RKO (cell line): ENCODE data around the gene UNKL.

Experiments used
- DNase-seq: peaks from one replicate; pipeline ENCODE4 v3.0.0-alpha.2; 2016; ENCODE audit warnings: low spot score

UNKL gene

DNA sequence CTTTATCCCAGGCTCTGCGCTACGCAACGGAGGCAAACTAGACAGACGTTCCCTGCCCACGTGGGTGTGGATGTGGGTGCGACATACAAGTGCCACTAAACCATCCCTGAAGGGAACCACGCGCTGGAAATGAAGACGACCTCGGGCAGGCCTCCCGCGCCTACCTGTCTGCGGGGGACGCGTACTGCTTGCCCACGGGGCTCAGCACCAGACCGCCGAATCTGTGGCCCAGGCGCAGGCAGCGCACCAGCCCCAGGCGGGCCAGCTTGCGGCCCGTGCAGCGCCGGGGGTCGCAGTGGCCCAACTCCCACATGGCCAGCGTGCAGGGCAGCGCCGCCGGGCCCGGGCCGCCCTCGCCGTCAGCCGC is 63.3 kb downstream of the UNKL start:
- no peak for DNase-seq

DNA sequence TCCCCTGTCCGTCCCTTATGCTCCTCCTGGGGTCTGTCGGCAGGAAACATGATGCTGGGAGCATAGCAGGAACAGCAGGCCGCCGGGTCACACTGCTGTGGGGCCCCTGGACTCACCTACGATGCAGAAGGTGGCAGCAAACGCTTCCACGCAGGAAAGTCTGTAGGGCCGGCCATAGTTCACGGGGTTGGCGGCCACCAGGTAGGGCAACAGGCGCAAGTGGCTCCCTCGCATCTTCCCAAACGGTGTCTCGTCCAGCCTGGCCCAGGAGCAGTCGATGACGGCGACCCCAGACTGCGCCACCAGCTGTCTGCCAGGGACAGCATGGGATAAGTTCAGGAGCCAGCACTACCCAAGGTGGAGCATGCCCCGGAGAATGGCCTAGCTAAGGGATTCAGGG is 63.8 kb downstream of the UNKL start:
- DNase-seq, result no peak

DNA sequence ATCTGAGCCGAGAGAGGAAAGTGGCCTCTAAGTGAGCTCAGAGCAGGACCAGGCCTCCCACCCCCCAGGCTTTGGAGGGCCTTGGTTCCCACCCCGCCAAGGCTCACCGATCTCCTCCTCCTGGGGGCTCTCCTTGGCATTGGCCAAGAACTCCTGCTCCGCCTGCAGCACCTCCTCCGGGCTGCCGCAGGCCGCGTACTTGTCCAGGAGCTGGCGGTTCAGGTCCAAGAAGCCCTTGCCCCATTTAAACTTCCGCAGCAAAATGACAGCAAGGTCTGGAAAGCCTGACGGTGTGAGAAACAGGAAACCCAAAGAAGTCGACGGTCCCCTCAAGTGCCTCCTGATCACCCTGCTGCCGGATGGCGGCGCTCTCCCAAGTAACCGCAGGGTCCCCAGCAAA is 64.6 kb downstream of the UNKL start:
- DNase-seq, result no peak

DNA sequence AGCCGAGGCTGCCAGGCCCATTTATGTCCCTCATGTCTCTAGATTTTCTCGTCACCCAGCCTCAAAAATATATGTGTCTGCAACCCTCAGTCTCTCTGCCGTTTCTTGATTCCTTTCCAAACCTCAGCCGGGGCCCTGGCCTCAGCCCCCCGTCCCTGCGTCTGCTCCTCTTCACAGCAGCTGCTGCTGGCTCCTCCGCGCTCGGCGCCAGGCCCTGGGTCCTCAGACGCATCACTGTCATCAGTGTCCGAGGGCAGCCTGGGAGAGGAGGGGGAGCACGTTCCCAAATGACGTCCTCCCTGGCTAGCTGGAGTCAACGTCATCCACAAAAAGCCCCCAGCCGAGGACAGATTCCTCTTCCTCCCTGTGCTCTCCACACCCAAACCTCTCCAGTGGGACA is 65.2 kb downstream of the UNKL start:
- DNase-seq, result no peak

DNA sequence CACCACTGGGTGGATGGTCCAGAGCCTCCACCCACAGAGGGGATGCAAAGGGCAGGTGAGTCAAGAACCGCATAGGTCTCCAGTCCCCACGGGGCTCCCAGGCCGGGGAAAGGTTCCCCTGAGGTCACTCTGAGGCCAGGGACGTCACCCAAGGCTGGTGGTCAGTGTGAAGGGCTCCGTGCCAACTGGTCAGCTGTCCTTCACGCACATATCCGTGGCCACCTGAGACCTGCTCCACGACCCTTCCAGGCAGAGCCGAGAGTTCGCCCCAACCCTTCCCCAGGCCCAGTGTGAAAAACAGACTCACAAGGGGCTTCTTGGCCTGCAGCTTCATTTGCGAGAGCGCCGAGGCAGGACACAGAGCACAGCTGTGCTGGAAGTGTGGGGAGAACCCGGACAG is 65.6 kb downstream of the UNKL start:
- DNase-seq, result no peak

DNA sequence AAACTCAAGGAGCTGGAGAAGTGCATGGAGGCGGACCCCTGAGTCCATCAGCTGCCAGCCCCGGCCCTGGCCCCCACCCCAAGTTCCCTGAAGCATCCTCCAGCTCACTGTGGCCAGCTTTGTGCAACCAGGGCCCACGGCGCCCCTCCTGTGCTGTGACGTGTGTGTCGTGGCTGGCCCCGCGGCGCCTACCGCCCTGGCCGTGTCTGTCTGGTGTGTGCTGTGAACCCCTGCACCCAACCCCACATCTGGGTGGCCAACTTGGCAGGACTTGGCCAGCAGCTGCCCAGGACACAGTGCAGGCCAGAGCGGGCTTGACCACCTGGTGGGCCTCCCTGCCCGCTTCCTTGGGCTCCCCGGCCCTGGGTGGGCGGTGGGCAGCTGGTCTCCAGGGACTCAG is 66.1 kb downstream of the UNKL start:
- no peak for DNase-seq

DNA sequence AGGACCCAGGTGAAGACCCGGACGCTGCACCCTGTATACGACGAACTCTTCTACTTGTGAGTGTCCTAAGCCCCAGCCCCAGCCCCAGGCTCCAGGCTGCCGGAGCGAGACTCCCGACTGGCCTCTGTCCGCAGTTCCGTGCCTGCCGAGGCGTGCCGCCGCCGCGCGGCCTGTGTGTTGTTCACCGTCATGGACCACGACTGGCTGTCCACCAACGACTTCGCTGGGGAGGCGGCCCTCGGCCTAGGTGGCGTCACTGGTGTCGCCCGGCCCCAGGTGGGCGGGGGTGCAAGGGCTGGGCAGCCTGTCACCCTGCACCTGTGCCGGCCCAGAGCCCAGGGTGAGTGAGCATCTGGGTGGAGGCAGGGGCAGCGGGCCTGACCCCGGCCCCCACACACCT is 66.5 kb downstream of the UNKL start:
- no peak for DNase-seq

DNA sequence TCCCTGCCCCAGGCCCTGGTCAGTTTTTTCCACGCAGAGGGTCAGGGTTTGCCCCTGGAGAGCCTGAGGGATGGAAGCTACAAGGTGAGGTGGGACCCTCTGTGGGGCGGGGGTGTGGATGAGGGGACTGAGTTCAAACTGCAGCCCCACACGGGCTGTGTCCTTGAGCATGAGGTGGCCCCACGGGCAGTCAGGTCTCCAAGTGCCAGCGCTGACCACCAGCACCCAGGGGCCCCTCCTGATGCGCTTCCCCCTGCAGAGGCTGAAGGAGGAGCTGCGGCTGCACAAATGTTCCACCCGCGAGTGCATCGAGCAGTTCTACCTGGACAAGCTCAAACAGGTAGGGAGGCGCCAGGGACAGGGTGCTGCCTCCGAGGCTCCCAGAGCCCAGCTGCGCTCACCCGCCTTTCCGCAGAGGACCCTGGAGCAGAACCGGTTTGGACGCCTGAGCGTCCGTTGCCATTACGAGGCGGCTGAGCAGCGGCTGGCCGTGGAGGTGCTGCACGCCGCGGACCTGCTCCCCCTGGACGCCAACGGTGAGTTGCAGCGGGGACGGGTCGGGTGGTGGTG is 67.1 kb downstream of the UNKL start:
- no peak for DNase-seq

DNA sequence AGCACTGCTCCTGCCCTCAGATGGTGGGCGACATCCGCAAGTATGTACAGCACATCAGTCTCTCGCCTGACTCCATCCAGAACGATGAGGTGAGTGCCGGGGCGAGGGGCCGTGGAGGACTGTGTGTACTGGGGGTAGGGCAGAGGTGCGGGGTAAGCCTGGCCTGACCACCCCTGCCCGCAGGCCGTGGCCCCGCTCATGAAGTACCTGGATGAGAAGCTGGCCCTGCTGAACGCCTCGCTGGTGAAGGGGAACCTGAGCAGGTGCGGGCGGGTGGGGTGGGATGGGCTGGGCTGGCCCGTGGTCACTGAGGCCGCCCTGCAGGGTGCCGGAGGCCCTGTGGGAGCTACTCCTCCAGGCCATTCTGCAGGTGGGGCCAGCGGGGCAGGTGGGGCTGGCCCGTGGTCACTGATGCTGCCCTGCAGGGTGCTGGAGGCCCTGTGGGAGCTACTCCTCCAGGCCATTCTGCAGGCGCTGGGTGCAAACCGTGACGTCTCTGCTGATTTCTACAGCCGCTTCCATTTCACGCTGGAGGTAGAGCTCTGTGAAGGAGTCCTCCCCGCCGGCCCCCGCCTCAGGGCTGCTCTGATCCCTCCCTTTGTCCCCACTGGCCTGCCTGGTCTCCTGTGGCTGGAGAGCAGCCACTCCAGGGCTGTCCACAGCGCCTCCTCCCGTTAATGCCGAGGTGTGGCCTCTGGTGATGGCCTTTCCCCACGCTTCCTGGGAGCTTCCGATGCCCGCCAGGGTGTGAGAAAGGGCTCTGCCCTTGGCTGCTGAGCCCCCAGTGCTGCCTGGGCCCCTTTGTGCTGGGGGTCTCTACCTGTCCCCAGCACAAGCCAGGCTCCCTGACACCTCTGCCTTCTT is 67.8 kb downstream of the UNKL start:
- DNase-seq, result peak; percentile 43

DNA sequence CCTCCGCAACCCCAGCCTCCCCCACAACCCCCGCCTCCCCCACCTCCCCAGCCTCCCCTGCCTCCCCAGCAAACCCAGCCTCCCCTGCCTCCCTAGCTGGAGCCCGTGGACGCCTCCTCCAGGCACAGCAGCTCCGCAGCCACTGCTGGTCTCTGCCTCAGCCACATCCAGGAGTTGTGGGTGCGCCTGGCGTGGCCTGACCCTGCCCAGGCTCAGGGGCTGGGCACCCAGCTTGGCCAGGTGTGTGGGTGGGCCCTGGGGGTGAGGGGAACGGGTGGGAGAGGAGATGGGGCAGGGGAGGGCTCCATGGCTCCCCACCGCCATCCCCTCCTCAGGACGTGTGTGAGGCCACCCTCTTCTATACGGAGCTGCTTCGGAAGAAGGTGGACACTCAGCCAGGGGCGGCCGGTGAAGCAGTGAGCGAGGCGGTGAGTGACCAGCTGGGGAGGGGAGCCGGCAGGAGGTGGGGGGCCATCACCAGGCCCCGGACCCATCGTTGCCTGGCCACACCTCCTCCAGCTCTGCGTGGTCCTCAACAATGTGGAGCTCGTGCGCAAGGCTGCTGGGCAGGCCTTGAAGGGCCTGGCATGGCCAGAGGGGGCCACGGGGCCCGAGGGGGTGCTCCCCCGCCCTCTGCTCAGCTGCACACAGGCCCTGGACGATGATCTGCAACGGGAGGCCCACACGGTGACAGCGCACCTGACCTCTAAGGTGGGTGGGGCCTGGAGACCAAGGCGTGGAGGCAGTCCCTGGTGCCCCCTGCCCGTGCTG is 68.7 kb downstream of the UNKL start:
- no peak for DNase-seq

DNA sequence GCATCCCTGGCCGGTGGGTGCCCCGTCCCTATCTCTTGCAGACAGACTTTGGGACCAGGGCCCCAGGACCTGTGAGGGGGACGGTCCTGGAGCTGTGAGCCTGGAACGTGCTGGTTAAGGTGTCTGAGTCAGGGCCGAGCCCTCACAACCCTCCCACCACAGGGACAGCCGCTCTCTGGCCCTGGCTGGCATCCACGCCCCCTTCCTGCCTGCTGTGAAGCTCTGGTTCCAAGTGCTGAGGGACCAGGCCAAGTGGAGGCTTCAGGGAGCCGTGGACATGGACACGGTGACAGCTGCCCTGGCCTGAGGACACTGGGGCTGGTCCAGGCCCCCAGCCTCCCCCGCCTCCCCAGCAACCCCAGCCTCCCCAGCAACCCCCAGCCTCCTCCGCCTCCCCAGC is 69.4 kb downstream of the UNKL start:
- DNase-seq, result no peak

DNA sequence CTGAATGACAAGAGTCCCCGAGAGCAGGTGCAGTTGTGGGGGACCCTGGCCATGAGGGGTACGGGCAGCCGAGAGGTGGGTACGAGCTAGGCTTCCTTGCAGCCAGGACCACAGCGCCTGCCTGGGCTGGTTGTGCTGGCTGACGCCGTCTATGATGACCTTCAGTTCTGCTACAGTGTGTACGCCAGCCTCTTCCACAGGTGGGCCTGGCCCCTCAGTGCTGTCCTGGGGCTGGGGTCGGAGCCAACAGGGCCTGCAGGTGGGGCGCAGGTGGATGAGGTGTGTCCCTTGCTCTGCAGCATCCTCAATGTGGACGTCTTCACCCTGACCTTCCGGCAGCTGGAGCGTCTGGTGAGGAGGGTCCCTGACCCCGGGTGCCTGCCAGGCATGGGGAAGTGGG is 70.0 kb downstream of the UNKL start:
- no peak for DNase-seq

DNA sequence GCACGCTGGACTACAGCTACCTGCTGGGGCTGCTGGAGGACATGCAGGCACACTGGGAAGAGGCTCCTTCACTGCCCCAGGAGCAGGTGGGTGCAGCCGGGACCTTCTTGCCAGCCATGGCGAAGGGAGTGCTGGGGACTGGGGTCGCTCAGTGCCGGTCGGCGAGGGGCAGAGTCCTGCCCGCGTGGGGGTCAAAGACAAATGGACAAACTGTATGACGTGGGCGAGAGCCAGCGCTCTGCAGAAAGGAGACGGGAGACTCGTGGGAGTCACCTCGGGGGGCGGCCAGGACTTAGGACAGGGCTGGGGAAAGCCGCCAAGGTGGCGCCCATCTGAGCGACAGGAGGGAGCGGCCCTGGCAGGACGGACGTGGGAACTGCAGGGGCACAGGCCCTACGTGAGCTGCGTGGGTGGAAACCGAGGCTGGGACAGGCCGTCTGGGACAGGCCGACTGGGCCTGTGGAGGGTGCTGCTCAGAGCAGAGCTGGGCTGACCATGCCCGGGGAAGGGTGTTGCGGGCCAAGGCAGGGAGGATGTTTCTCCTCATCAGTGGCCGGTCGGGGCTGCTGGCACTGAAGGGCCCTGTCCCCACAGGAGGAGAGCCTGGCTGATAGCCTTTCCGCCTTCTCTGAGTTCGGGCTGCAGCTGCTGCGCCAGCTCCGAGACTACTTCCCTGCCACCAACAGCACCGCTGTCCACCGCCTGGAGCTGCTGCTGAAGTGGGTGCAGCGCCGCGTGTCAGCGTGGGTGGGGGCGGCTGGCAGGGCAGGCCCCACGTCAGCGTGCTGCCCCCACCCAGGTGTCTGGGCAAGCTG is 70.9 kb downstream of the UNKL start:
- no peak for DNase-seq

DNA sequence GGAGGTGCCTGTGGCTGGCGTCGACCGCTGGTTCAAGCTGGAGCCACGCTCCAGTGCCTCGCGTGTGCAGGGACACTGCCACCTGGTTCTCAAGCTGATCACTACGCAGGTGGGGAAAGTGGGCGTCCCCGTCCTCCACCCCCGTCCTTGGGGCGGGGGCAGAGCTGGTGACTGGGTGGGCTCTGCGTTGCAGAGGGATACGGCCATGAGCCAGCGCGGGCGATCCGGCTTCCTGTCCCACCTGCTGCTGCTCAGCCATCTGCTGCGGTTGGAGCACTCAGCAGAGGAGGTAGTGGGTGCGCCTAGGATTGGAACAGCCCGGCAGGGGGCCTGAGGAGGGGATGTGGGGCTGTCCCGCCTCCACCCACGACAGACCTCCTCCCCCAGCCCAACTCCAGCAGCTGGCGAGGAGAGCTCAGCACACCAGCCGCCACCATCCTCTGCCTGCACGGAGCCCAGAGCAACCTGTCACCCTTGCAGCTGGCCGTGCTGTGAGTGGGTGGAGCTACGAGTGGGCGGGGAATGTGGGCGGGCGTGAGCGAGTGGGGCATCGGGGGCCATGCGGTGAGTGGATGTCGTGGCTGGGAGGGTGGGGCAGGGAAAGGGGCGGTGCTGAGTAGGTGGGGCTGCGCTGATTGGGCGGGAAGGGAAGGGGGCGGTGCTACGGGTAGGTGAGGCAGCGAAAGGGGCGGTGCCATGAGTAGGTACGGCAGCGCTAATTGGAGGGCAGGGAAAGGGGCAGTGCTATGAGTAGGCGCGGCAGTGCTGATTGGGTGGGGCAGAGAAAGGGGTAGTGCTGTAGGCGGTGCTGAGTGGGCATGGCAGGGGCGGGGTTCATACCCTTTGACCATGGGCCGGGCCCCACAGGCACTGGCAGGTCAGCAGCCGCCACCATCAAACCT is 71.7 kb downstream of the UNKL start:
- DNase-seq, result peak; percentile 98

DNA sequence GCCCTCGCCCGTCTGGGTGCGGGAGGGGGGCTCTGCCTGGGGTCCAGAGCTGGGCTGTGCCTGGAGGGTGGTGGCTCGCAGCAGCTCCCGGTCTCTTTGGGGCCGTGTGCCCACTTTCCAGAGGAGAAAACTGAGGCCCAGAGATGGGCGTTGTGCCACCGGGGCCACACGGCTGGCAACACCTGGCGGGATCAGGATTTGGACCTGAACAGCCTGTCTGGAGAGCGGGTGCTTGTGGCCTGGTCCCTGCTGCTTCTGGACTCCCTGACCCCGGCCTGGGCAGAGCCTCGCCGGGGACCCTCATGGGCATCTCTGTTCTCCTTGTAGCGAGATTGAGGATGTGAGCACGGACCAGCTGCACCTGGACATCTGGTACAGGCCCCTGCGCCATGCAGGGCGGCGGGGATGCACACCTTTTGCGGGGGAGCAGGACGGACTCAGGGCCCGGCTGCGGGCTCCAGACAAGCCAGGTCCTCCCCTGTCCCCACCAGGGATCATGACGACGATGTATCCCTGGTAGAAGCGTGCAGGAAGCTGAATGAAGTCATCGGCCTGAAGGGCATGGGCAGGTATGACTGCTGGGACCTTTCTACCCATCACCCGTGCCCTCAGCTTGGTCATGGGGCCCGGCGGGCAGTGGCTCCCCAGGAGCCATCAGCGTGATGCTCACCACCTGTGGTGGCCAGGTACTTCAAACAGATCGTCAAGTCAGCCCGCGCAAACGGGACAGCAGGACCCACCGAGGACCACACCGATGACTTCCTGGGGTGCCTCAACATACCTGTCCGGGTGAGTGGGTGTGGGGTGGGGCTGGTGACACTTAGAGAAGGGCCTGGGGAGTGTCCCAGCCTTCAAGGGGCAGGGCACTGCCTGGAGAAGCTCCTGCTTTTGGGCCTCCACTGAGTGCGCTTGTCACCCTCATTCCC is 72.7 kb downstream of the UNKL start:
- DNase-seq, result no peak

DNA sequence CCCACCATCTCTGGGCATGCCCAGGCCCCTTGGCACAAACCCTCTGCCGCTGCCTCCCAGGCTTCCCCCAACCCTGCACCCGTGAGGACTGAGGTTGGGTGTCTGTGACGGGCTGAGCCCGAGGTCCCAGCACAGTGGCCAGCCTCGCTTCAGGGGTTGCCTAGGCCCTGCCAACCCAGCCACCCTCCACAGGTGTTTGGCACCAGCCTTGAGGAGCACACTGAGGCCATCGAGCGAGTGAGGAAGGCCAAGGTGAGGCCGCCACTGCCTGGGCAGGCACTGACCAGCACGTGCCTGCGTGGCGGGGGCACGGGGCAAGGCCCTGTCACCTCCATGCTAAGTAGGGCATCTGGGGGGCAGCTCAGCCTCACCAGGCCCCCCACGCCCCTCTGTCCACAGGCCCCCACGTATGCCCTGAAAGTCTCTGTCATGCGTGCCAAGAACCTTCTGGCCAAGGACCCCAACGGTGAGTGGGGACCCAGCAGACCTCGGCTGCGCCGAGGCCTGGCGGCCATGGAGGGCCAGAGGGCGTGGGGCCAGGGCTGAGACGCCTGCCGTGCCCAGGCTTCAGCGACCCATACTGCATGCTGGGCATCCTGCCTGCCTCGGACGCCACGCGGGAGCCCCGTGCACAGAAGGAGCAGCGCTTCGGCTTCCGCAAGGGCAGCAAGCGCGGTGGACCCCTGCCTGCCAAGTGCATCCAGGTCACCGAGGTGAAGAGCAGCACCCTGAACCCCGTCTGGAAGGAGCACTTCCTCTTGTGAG is 73.6 kb downstream of the UNKL start:
- DNase-seq, result no peak

DNA sequence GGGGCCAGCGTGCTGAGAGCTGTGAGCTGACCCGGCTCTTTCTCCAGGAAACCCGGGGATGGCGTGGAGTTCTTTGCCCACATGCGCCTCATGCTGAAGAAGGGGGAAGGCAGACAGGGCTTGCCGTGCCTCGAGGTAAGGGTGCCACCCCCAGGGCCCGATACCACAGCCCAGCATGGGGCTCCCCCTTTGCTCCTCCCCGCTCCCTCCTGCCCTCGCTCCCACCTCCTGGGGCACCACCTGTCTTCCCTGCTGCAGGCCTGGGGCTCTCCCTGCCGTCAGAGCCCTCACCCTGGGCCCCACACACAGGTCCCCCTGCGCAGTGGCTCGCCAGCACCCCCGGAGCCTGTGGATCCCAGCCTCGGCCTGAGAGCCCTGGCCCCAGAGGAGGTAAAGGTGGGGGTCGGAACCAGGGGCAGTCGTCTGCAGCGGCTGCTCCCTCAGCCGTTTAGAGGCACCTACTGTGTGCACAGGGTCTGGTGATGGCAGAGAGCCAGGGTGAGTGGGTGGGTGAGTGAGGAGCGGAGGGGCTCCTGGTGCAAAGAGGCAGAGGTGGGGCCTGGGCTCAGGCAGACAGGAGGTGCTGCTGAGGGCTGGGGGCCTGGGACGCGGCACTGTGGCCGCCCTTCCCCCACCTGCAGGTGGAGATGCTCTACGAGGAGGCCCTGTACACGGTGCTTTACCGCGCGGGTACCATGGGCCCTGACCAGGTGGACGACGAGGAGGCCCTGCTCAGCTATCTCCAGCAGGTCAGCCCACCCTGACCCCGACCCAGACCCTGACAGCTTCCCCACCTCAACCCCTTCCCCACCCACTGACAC is 75.4 kb downstream of the UNKL start:
- DNase-seq, result no peak

DNA sequence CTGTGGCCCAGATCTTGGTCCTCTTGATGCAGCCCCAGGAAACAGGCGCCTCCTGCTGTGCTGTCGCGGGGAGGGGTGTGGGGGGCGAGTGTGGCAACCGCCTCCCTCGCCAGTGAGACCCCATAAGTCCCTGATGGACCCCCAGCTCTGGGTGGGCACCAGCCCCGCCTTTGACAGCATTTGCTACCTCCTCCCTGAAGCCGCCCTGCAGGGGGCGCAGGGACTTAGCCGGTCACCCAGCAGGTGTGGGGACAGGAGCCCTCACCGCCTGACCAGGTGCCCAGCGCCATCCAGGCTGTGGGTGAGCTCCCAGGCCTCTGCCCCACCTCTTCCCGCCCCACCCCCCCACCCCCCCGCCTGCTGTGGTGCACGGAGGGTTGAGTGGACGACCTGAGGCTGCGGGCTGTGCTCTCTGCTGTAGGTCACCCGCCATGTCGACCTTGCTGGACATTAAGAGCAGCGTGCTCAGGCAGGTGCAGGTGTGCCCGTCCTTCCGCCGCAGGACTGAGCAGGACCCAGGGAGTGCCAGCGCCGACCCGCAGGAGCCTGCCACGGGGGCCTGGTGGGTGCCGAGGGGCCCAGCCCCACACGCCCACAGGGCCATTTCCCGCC is 76.3 kb downstream of the UNKL start:
- no peak for DNase-seq
